Fibroblast of skin of left biceps (primary cell): ENCODE data around the gene SLC16A3.

Source experiments
- DNase-seq, 2 experiments: peaks; one replicate each; pipeline ENCODE4 v3.0.0-alpha.2; 2013; ENCODE audit warnings: low read depth in 2 of 2

Gene SLC16A3

GRCh38 chr17:82223517-82223916 is 5.3 kb upstream of the SLC16A3 start:
- DNase-seq: no peak

- DNase-seq: no peak
Observed at GRCh38 chr17:82224666-82225065, 4.2 kb upstream of the SLC16A3 start.

- DNase-seq: no peak
Observed at GRCh38 chr17:82225368-82226029, 3.3 kb upstream of the SLC16A3 start.

GRCh38 chr17:82226146-82226808 is 2.6 kb upstream of the SLC16A3 start:
- no peak for DNase-seq

DNA sequence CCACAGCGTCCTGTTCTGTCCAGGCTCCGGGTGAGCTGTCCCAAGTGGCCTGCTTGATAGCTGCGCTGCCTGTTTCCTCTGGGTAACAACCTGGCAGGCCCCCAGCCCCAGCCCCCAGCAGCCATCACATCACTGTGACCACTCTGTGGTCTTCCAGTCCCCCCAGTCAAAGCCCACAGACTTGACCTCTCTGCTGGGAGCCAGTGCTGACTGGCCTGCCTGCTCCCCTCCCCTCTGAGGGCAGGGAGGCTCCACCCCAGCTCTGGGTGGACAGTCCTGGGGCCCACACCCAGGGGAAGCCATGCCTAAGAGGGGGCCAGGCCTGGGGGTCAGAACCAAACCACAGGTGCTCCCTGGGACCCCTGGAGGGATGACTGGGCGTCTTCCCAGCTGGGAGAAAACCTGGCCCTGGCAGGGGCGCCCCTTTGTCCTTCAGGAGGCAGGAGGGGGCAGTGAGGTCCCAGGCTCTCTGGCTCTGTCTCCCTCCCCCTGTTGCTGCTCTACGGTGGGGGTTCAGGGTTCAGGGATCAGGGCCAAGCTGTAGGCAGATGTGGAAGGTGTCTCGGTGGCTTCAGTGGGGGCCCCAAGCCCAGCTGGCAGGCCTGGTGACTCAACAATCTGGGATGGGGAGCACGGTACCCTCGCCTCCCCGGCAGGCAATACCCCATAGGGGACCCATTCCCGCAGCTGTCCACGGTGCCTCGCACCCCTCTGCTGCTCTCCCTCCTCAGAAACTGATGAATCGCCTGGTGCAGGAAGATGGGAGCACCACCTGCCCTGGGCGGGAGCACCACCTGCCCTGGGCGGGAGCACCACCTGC is 1.8 kb upstream of the SLC16A3 start:
- no peak for DNase-seq

DNA sequence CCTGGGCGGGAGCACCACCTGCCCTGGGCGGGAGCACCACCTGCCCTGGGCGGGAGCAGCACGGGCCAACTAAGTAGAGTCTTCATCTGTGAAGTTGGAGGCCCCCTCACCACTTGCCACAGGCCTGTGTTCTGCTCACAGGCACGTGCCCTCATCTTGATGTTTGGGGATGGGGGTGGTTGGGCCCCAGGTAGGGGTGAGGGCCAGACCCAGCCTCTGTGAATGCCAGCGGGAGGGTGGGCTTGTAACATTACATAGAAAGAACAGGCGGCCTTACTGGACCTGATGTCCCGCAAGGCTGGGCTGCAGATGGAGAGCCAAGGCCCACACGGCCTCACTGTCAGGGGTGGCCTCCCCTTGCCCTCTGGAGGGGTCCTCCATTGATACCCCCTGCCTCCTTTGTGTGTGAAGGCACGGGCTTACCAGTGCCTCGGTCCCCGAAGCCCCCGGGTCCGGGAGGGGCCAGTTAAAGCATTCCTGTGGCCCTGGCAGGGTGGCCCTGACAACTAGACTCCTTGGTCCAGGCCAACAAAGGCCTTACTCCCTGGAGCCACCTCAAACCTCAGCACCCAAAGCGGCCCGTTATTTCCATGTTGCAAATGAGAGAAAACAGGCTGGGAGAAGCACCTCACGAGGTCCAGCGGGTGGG is 1.1 kb upstream of the SLC16A3 start:
- no peak for DNase-seq

GRCh38 chr17:82228278-82228841 is 482 bp upstream of the SLC16A3 start:
- DNase-seq: no peak

DNA sequence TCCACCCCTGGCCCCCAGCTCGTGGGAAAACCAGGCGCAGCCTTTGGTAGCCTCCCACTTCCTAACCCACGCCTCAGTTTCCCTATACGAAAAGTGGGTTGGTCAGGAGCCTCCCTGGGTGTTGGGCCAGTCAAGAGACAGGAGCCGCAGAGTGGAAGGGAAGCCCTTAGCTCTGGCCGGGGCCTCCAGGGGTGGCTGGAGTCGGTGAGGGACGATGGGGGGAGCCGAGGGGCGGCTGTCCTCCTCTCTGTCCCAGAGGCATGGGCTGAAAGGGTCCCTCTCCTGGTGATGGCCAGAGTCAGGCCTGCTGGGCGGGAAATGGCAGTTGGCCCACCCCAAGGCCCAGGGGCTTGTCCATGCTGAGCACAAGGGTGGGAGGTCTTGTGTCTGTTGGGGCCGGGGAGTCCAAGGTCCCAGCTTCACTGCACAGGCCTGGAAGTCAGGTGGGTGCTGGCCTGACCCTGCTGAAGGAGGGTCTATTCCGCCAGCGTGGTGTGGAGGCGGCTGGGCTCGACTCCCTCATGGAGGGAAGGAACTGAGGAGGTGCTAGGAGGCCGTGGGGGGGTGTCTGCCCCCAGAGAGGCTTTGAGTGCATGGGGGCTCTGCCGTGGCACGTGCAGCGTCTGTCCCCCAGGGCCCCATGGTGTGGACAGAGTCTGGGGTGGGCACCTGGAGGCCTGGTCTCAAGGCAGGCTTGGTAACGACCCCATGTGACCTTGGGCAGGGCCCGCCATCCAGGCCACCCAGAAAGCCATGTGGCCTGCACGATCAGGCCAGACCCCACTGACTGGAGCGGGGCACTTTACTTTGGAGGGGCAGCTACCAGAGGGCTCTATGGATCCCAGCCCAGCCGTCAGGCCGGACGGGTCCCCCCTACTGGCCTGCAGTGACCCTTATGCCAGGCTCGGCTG is 1.1 kb downstream of the SLC16A3 start:
- DNase-seq: no peak

DNA sequence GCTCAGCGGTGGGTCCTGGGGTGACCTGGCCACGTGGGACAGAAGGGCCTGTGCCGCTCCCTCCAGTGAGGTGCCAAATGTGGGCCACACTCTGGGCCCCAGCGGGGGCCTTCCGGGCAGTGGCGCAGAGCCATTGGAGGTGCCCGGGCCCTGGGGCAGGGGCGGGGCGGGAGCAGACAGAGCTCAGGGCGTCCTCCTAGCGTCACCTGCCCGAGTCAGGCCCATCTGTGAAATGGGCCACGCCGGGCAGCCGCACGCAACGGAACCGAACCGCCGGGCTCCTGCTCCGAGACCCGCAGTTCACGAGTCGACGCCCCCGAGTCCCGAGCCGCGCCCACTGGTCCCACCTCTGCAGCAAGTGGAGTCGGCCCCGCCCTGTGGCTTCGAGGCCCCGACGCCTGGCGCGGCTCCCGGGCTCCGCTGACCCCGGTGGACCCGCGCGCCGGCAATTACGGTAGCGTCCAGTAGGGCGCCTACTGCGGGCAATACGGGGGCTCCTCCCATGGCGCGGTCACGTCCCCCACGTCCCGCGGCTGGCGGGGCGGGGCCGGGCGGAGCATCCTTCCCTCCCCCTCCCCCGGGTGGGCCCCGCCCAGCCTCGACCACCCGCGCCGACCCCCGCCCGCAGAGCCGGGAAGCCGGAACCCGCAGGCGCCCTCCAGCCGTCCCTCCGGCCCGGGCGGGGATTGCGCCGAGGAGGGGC is 1.9 kb downstream of the SLC16A3 start:
- peak; percentile 63 to 66 for DNase-seq

DNA sequence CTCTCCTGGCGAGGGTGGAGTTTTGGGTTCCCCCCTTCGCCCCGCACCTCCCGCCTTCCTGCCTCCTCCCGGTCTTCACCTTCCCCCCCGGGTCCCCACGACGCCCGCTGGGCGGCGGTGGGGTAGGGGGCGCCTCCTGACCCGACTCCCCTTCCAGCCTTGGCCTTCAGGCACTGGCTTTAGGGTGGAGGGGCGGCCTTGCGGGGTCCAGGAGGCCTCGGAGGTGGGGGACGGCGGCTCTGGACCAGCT is 2.4 kb downstream of the SLC16A3 start:
- DNase-seq: no peak

DNA sequence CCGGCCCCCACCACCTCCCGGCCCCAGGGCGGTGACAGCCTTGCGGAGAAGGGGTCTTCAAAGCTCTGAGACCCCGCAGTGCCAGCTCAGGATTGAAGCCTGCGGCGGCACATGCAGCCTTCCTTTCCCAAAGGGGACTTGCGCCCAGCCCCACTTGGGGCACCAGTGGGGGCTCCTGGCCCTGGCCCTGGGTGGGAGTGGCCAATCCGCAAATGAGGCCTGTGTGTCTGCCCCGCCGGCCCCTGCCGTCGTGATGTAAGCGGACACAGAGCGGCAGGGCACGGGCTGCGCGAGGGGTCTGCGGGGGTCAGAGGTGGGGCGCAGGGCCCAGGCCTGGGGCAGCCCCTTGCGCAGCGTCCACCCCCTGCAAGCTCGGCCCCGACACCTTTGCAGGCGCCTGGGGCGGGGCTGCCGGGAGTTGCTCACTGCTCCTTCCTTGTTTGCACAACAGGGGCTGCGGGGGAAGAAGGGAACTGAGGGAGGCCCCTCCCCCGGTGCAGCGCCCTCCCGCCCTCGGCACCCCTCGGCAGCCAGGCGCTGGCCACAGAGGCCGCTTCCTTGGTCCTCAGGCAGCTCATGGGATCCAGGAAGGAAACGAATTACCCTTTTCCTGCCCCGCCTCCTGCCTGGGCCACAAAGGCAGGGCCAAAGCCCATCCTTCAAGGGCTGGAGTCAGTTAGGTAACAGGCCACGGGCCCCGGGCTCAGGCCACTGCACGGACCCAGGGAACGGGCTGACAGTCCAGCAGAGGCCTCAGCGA is 2.9 kb downstream of the SLC16A3 start:
- no peak for DNase-seq

DNA sequence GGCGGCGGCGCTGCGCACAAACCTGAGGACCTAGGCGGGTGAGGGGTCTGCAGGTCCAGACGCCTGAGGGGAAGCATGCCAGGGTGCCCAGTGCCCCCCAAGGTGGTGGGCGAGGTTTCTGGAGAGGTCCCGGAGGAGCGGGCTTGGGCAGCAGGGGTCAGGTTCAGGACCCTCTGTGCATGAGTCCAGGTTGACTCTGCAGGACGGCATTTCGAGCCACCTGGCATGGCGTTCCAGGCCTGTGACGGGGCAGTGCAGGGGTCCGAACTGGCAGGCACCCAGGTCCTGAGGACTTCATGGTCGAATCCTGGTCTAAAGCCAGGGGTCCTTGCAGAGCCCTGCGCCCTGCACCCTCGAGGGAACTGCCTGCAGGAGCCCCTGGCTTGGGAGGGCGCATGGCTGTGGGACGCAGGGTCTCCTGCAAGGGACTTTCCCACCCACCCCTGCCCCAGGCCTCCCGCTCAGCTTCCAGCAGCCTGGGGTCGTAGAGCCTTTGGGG is 3.5 kb downstream of the SLC16A3 start:
- DNase-seq: no peak

GRCh38 chr17:82232876-82233785 is 4.3 kb downstream of the SLC16A3 start:
- no peak for DNase-seq

DNA sequence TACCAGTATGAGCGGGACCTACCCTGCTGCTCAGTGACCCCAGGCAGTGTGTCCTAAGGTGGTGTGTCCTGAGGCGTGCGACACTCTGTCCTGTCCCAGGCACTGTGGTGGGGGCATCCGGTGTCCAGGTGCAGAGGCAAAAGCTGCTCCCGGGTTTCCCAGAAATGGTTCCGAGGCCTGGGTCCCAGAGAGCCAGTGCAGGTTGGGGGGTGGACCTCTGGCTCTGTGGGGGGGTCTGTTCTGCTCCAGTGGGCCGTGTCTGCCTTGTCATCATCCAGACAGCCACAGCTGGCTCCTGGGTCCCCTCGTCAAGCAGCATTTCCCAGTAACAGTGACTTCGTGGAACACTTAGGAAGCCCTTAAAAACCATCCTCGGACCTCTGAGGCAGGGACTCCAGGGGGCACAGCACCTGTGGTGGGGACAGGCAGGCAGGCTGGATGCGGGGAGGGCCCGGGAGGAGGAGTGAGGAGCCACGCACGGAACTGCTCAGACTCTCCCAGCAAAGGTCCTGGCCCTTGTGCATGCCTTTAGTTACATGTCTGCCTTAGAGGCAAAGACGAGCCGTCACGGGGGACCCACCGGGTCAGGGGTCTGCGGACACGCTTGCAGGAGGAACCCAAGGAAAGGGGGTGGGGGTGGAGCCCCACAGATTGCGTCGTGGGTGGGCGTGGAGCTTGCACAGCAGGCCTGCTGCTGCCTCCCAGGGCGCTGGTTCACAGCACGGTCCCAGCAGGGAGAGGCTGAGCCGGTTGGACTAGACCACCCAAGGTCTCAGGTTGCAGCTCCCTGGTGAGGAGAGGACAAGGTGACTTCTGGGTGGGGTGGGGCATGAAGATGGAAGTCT is 5.6 kb downstream of the SLC16A3 start:
- no peak for DNase-seq

DNA sequence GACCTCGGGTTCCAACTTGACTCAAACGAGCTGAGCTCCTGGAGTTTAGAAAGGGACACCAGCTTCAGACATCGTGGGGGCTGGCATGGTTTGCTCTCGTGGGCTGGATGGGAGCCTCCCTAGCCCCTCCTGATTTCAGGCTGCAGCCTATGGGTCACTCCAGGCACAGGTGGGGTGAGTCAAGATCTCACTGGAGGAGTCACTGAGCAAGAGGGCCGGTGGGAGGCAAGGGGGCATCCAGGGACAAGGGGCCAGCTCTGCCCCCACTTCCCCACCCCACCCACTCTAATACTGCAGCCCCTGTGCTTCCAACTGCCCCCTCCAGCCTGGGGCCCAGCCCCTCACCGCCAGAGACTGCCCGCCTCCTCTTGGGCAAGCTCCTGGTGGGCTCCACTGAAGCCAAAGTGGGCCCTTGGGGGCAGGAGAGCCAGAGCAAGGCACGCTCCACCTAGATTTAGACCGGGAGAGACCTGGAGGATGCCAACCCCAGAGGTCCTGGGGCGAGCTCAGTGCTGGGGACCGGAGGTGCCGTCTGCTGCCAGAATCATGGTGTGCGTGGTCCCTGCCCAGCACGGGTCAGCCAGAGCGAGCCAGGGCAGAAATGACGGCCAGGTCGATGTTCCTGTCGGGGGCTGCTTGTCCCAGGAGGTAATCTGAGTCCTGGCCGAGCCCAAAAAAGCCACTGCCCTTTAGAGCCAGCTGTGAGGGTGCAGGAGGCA is 6.4 kb downstream of the SLC16A3 start:
- no peak for DNase-seq

DNA sequence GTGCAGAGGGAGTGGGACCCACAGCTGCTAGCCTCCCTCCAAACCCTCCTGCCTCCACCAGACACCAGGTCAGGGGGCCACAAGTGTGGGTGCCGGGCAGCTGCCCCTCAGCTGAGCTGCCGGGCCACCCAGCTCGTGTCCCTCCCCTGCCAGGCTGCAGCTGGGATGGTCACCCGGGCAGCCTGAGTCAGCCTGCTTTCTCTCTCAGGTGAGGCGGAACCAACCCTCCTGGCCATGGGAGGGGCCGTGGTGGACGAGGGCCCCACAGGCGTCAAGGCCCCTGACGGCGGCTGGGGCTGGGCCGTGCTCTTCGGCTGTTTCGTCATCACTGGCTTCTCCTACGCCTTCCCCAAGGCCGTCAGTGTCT is 6.9 kb downstream of the SLC16A3 start:
- DNase-seq: no peak
